A549 treated with RU486 at 1 μM for 4 hours (cell line): Measurements from ENCODE around the gene ARID5A. TPM values are rescaled to one million over a fixed set of nuclear protein-coding genes. Genes with fewer than 3 reads are reported as not detected.

Experiments
- total RNA-seq: library from RNA; stranded (reverse); fragments of 200-300 nt; extraction: Qiagen RNA extraction; gene quantifications from 5 replicates; pipeline ENCODE4 v1.2.3, GENCODE V29; 2022; ENCODE audit warnings: low read depth

ARID5A gene, protein sequence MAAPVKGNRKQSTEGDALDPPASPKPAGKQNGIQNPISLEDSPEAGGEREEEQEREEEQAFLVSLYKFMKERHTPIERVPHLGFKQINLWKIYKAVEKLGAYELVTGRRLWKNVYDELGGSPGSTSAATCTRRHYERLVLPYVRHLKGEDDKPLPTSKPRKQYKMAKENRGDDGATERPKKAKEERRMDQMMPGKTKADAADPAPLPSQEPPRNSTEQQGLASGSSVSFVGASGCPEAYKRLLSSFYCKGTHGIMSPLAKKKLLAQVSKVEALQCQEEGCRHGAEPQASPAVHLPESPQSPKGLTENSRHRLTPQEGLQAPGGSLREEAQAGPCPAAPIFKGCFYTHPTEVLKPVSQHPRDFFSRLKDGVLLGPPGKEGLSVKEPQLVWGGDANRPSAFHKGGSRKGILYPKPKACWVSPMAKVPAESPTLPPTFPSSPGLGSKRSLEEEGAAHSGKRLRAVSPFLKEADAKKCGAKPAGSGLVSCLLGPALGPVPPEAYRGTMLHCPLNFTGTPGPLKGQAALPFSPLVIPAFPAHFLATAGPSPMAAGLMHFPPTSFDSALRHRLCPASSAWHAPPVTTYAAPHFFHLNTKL
- 8.0 to 11.6 TPM (median 10.2 TPM) in 5 replicates for total RNA-seq

DNA sequence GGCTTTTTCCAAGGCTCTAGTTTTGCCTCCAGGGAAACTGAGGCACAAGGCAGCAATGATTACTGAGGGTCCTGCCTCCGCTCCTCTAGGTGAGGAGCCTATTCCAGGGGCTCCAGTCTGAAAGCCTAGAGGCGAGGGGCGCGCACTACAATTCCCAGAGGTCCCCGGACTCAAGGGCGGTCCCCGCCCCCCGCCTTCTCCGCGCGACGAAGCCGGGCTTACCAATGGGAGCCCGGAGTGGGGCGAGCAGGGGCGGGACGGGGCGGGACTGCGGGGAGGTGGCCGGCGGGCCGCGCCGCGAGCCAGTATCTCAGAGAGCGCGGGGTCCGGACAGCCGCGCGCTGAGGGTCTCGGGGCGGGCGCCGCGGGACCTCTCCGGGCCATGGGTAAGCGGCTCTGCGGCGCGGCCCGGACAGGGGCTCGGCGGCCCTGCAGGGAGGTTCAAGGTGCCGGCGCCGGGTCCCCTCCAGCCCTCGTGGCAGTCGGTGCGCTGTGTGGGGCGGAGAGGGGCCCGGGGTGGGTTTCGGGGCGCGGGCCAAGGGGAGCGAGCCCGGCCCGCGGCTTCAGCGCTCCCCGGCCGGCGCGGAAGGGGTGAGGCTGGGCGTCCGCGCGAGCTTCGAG, at the start of gene ARID5A:
Gene ARID5A, plus strand, starts transcription at position 308 of the 621 bp plus-strand sequence. Its CDS starts 75 bp downstream, at position 383.

DNA sequence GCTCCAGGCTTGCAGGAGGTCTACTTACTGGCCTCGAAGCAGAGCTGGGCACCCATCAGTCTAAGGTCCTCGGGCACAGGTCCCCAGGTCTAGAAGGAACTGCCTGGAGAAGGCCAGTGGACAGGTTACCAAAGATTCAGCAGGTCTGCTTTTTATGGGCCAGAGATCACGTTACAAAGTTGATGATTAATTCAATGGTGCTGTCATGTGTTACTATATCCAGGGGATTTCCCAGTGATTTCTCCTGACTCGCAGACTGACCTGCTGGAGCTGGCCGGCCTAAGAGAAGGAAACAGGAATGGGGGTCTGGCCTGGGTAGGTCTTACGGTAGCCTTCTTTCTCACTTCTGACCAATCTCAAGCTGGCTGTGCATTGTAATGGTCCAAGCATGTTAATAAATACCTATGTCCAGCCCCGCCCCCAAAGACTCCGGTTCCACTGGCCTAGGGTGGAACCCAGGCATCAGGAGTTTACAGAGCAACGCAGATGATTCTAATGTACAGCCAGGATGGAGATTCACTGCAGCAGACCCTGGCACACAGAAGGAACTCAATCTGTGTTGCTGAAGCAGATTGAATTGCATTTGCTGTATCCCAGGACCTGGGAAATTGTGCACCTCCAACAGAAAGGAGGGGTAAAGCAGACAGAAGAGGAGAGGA, 31.2 kb upstream of the ARID5A start, which contains the start of gene NEURL3:
Gene NEURL3, minus strand, starts transcription at position 127 of the 659 bp plus-strand sequence. Its CDS starts 71 bp downstream, at position 56.

Other genes with a start within 250 kb of the ARID5A start
- 114 to 129 TPM (median 120 TPM) in 5 replicates for gene SNRNP200, start 231.2 kb upstream of the ARID5A start, total RNA-seq
- gene ITPRIPL1, start 211.4 kb upstream of the ARID5A start, total RNA-seq = not detected in 5 replicates
- 41.7 to 53.6 TPM (median 46.7 TPM) in 5 replicates for gene NCAPH, start 201.0 kb upstream of the ARID5A start, total RNA-seq
- 1.1 to 1.9 TPM (median 1.8 TPM) in 5 replicates for gene NEURL3, start 31.4 kb upstream of the ARID5A start, total RNA-seq
- 27.9 to 32.2 TPM (median 30.2 TPM) in 5 replicates for gene KANSL3, start 101.6 kb downstream of the ARID5A start, total RNA-seq
- not detected in 5 replicates for gene FER1L5, start 106.0 kb downstream of the ARID5A start, total RNA-seq
- gene LMAN2L, start 203.3 kb downstream of the ARID5A start, total RNA-seq = 20.2 to 24.1 TPM (median 22.8 TPM) in 5 replicates
- gene CNNM4, start 224.2 kb downstream of the ARID5A start, total RNA-seq = 13.4 to 17.2 TPM (median 16.4 TPM) in 5 replicates